ENCODE results near the gene PAK5.

The PAK5 gene

DNA sequence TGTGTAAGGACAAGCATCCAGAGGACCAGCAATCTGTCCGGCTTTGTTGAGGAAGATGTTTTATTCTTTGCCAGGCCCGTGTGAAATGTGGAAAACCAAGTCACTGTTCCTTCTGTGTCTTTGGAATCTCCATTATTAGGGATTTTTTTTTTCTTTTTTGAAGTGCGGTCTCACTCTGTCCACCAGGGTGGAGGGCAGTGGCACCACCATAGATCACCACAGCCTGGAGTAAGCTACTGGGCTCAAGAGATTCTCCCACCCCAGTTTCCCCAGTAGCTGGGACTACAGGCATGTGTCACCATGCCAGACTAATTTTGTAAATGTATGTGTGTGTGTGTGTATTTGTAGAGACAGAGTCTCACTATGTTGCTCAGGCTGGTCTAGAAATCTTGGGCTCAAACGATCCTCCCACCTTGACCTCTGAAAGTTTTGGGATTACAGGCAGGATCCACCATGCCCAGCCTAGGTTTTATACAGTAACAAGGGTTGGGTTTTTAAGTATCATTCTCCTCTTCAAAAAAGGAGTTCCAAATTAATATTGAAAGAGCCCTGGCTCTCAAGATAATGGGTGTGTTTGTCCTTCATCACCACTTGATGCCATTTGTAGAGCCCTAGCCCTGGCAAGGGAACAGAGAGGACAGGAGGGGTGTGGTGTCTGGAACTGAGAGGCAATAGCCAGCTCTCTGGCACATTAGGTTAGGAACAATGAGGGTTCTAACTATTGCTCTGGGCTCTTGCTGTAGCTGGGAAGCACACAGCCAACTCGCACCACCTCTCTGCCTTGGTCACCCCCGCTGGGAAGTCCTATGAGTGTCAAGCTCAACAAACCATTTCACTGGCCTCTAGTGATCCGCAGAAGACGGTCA, 321.3 kb downstream of the PAK5 start:
- DNase-seq (ENCODE audit: low read depth): no peak

- no peak for DNase-seq (ENCODE audit: low read depth)
Measured at GRCh38 chr20:9516234-9516871, 322.5 kb downstream of the PAK5 start.

DNA sequence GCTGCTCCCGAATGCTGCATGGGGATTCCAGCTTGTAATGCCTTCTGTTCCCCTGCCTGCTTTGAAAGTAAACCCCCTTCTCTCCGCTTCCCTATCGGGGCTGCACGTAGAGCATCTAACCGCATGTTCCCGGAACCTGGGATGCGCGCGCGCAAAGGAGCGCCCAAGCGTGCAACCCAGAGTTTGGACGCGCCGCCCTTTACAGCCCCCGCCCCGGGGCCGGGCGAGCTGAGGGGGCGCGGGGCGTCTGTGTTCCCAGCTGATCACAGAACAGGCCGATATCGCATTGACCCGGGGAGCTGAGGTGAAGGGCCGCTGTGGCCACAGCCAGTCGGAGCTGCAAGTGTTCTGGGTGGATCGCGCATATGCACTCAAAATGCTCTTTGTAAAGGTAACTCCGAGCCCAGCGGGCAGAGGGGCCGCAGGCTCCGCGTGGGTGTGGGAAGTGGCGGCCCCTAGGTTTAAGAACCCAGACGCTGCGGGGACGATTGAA, 323.1 kb downstream of the PAK5 start:
- DNase-seq (ENCODE audit: low read depth): no peak

DNA sequence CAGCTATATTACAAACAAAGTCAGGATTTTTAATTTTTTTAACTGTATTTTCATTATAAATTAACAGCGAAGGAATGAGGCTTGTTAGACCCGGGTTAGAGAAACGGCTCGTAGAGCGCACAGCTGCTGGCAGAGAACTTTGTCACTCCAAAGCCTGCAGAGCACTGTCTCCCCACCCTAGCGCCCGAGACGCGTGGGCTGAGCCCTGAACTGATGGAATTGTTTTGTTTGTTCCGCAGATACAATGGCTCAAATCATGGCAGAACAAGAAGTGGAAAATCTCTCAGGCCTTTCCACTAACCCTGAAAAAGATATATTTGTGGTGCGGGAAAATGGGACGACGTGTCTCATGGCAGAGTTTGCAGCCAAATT, 323.7 kb downstream of the PAK5 start:
- no peak for DNase-seq (ENCODE audit: low read depth)

DNA sequence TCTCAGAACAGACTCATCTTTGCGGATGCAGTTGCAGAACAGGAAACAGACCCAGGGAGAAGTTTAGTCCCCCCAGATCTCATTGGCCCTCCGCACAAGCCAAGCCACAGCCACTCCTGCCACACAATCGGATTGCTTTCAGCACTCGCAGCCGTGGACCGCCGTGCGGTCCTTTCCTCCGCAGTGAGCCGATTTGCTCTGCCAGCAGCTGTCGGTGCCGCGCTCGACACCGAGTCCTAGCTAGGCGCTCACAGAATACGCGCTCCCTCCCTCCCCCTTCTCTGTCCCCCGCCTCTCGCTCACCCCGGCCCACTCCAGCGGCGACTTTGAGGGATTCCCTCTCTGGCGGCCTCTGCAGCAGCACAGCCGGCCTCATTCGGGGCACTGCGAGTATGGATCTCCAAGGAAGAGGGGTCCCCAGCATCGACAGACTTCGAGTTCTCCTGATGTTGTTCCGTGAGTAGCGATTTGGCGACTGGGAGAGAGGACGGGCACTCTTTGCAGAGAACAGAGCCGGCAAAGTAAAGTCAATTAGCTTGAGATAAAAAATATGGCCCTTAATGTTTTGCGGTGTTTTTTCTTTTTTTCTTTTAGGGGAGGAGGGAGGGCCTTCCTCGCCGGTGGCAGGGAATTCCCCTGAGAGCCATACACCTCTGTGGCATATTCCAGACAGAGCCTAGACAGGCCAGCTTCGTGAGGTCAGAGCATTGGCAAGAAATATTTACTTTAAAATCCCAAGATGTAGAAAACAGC, 324.2 kb downstream of the PAK5 start, which contains the start of gene LAMP5:
TSS of gene LAMP5 (plus strand) at position 130 of the 753 bp plus-strand sequence. CDS start at position 393, 263 bp downstream.
- DNase-seq (ENCODE audit: low read depth): no peak

DNA sequence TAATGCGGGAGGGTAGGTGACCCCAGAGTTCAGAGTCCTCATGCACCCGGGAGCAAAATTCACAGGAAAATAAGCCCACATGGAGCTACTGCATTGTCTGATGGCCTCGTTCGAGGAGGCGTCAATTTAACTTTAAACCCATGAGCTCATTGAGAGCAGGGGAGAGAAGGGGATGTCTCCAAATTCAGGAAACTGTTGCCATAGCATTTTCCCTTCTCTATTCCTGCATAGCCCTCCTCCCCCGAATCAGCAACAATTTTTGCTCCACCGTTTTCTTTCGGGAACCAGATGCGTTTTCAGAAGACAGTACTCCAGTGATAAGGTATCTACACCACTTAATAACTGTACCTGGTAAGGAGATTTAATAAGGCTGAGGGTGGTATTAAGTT, 324.8 kb downstream of the PAK5 start:
- DNase-seq (ENCODE audit: low read depth): no peak

DNA sequence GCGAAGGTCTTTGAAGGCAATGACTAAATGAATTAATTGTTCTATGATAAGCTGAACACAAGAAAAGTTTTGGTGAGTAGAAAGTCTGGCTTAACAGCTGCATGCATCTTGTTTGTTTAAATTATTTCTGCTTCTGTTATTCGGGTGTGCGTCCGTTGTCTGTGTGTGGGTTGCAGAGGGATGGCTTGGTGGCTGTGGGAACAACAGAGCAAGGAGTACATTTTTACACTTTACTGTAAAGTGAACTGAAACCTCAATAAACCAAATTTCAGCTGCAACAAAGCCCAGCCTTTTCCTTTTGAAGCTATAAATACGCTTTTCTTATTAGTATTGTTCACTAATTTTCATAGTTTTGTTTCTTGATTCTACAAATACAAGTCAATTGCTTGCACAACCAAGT, 328.0 kb downstream of the PAK5 start:
- no peak for DNase-seq (ENCODE audit: low read depth)

- DNase-seq (ENCODE audit: low read depth): no peak
Measured at GRCh38 chr20:9509246-9509645, 329.6 kb downstream of the PAK5 start.

GRCh38 chr20:9508696-9509178, 330.1 kb downstream of the PAK5 start:
- no peak for DNase-seq (ENCODE audit: low read depth)

- no peak for DNase-seq (ENCODE audit: low read depth)
Measured at GRCh38 chr20:9508240-9508661, 330.6 kb downstream of the PAK5 start.

GRCh38 chr20:9507544-9508239, 331.2 kb downstream of the PAK5 start:
- no peak for DNase-seq (ENCODE audit: low read depth)

GRCh38 chr20:9506964-9507369, 331.9 kb downstream of the PAK5 start:
- DNase-seq (ENCODE audit: low read depth): no peak

DNA sequence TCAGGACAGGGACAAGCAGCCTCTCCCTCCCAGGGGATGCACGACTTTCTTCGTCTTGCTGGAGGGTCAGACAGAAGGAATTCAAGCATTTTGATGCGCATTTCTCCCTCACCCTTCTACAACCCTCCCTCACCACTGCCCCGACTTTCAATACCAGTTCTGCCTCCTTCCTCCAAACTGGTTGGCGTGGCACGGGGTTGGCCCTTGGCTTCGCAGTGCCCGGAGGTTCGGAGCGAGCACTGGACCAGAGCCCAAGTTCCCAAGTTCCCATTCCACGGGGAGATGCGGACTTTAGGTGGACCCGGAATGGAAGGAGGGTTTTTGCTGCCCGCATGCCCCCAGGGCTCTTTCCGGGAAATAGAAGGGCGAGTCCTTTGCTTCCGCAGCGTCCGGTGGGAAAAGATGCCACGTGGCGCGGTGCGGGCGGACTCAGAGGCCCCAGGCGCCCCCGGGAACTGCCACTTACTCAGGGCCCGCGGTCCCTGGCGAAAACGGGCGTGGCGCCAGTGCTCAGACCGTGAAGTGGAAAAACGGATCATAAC, 332.5 kb downstream of the PAK5 start:
- no peak for DNase-seq (ENCODE audit: low read depth)

DNA sequence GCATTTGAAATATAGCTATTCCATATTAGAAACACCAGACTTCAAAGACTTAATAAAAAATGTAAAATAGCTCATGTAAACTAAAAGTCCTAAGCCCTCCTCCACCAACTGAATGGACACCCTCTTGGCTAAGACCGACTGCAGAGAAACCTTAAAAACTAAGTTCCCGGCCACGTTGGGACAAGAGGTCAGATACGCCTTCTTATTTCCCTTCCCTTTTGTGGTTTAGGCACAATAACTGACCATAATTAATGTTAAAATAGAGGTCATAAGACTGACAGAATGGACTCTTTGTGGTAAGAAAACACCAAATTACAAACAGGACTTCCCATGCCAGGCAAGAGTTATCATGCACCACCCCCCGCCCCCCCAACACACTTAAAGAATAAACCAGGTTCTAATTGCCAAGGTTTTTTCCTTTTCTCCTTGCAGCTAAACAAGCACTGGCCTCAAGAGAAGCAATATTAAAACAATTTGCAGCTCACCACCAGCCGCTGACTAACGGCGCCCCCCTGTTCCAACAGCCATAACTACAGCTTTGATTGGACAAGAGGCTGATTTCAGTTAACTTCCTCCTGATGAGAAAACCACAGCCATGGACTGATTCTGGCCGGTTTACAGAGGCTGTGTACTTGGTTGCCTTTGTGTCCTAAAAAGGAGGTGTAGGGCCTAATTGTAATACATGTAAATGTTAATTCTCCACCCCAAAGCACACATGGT, 335.2 kb downstream of the PAK5 start:
- no peak for DNase-seq (ENCODE audit: low read depth)

- DNase-seq (ENCODE audit: low read depth): no peak
Measured at GRCh38 chr20:9501473-9501872, 337.4 kb downstream of the PAK5 start.

- DNase-seq (ENCODE audit: low read depth): no peak
Measured at GRCh38 chr20:9500121-9500520, 338.8 kb downstream of the PAK5 start.

- no peak for DNase-seq (ENCODE audit: low read depth)
Measured at GRCh38 chr20:9499126-9499899, 339.6 kb downstream of the PAK5 start.

- no peak for DNase-seq (ENCODE audit: low read depth)
Measured at GRCh38 chr20:9498322-9498721, 340.6 kb downstream of the PAK5 start.

- no peak for DNase-seq (ENCODE audit: low read depth)
Measured at GRCh38 chr20:9496155-9496554, 342.7 kb downstream of the PAK5 start.

DNA sequence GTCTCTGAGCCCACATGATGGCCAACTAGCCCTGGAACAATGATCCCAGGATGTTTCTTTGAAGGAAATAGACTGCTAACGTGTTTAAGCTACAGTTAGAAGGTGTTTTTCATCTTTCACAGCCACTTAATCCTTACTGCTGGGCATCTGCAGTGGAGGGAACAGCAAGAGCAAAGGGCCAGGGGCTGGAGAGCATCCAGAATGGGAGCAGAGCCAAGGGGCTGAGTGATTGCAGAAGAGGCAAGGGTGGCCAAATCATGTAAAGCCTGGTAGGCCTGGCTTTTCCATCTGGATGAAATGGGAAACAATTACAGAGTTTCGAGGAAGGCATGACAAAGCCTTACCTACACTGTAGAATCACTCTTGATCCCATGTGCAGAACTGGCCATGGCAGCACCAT, 343.2 kb downstream of the PAK5 start:
- no peak for DNase-seq (ENCODE audit: low read depth)

All from HS-5 (cell line).